Measurements from ENCODE around the gene TMEM258. TPM values are rescaled to one million over a fixed set of nuclear protein-coding genes. Genes with fewer than 3 reads are reported as not detected.

TMEM258 gene
- total and polyA plus RNA-seq, 9 donors = 124 to 196 (median 139) TPM

DNA sequence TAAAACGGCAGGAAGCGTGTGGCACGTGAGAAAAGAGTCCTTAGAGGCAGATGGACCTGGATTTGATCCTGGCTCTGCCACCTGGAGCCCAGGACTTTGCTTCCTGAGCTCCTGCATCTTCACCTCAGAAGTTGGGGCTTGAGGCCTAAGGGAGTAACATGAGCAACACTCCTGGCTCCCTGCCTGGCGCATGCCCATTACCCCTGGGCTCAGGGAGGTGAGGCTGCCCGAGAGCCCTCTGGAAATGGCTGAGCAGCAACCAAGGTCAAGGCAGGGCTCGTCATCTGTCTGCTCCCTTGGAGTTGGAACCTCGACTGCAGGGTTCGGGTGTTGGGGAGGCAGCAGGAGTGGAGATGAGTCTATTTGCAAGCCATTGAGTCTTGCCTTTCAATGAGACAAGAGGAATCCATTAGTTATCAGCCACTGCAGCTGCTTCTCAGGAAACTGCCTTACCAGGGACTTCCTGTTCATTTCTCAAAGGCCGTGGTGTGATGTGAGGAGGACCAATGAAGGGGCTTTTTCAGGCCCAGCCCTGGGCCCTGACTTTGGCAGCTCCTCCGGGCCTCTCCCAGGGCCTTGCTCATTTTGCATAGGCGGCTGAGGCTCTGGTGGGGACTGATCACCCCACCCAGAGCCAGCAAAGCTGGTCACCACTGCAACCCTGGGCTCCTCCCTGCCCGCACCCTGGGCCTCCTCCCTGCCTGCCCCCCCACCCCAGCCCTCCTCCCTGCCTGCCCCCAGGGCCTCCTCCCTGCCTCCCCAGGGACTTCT, 42.1 kb upstream of the TMEM258 start:
- Histone ChIP-seq H3K27ac (ENCODE audit: low read length) (peak overlapping the region; percentile 79), H3K36me3 (ENCODE audit: control insufficient read depth, insufficient read depth, low read length) (peaks cover 23% of the 10 kb centered on the region), H3K9me3 (replicated peaks; ENCODE audit: control insufficient read depth, low read depth, low read length) (no peaks in the 10 kb centered on the region), H3K4me1 (ENCODE audit: control insufficient read depth, insufficient read depth, low read length) (peaks cover 49% of the 10 kb centered on the region), H3K4me3 (ENCODE audit: low read length) (no peak overlapping the region), H3K27me3 (ENCODE audit: control insufficient read depth, insufficient read depth, low read length) (no peaks in the 10 kb centered on the region)
- WGBS (ENCODE audit: insufficient coverage) = 41% methylated on average over 9 of the region's 12 CpGs
- peak; percentile 91 for DNase-seq

DNA sequence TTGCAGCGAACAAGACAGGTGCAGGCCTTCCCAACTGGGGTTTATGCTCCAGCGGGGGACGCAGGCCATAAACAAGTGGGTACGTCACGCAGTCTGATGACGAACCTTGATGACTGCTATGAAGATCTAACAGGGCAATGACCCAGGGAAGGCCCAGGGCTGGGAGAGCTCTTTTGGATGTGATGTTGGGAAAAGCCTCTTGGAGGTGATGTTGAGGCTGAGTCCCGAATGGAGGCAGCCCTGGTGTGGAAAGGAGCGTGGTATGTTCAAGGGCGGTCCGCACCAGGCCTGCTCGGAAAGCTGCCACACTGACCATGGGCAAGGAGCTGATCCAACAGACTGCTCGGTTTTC, 41.5 kb upstream of the TMEM258 start:
- peaks cover 21% of the 10 kb centered on the region for H3K36me3 ChIP-seq (ENCODE audit: control insufficient read depth, insufficient read depth, low read length)
- no peaks in the 10 kb centered on the region for H3K9me3 ChIP-seq (replicated peaks; ENCODE audit: control insufficient read depth, low read depth, low read length)
- H3K27ac ChIP-seq (ENCODE audit: low read length) = peak overlapping the region; percentile 79
- no peak overlapping the region for H3K4me3 ChIP-seq (ENCODE audit: low read length)
- no peaks in the 10 kb centered on the region for H3K27me3 ChIP-seq (ENCODE audit: control insufficient read depth, insufficient read depth, low read length)
- H3K4me1 ChIP-seq (ENCODE audit: control insufficient read depth, insufficient read depth, low read length) = peaks cover 54% of the 10 kb centered on the region
- DNase-seq = peak; percentile 45
- 66% methylated on average over 12 of the region's 12 CpGs for WGBS (ENCODE audit: insufficient coverage)

DNA sequence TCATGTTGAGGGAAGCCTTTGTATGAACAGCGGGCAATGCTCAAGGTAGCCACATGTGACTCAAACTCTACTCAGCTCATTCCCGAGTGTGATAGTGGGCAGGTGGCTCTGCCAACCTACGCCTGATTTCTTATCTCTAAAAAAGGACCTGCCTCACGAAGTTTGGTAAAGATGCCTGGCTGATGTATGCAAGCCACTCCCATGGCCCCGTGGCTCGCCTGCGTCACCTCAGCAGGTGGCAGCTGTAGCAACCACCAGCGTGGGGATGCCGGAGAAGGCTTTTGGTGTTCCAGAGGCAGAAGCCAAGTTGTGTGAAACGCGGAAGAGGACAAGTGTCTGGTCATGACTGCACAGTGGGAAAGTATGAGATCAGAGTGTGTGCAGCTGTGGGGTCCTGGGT, 41.1 kb upstream of the TMEM258 start:
- Histone ChIP-seq H3K4me1 (ENCODE audit: control insufficient read depth, insufficient read depth, low read length) (peaks cover 59% of the 10 kb centered on the region), H3K27me3 (ENCODE audit: control insufficient read depth, insufficient read depth, low read length) (no peaks in the 10 kb centered on the region), H3K9me3 (replicated peaks; ENCODE audit: control insufficient read depth, low read depth, low read length) (no peaks in the 10 kb centered on the region), H3K36me3 (ENCODE audit: control insufficient read depth, insufficient read depth, low read length) (peaks cover 16% of the 10 kb centered on the region), H3K27ac (ENCODE audit: low read length) (peak overlapping the region; percentile 31), H3K4me3 (ENCODE audit: low read length) (no peak overlapping the region)
- DNase-seq = no peak
- WGBS (ENCODE audit: insufficient coverage) = 54% methylated on average over 10 of the region's 11 CpGs

DNA sequence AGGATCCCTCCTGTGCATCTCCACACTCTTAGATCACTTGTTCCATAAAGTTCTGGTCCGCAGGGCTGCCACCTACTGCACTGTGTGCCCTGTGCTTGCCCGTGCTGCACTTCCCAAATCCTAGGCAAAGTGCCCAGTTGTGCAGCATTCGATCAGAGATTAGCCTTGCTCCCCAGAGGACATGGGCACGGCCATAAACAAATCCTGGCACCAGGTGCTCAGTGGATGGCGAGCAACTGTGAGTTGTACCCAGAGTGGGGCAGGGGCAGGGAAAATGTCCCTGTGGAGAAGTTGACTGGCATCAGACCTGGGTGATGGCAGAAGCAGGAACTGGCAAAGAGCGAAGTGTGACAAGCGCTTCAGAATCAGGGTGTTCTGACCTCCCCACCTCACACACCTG, 40.4 kb upstream of the TMEM258 start:
- Histone ChIP-seq H3K27ac (ENCODE audit: low read length) (no peak overlapping the region), H3K27me3 (ENCODE audit: control insufficient read depth, insufficient read depth, low read length) (no peaks in the 10 kb centered on the region), H3K4me1 (ENCODE audit: control insufficient read depth, insufficient read depth, low read length) (peaks cover 59% of the 10 kb centered on the region), H3K4me3 (ENCODE audit: low read length) (no peak overlapping the region), H3K36me3 (ENCODE audit: control insufficient read depth, insufficient read depth, low read length) (peaks cover 9% of the 10 kb centered on the region), H3K9me3 (replicated peaks; ENCODE audit: control insufficient read depth, low read depth, low read length) (no peaks in the 10 kb centered on the region)
- WGBS (ENCODE audit: insufficient coverage) = 73% methylated on average over 7 of the region's 7 CpGs
- no peak for DNase-seq

DNA sequence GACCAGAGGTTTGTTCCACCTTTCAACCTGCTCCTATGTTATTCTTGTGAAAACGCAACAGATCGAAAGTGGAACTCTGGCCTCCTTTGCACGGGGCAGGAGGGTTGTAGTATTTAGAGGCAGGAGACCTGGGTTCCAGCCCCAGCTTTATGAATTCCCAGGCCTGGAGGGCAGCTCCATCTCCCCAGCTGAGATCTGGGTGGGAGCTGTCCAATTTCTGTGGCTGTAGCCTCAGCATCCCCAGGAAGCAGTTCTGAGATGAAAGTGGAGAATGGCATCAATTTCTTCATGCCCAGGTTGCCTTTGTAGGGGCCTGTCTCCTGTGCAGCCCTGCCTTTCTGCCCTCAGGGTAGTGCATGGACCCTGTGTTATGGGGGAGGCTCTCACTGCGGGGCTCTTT, 39.8 kb upstream of the TMEM258 start:
- Histone ChIP-seq H3K4me1 (ENCODE audit: control insufficient read depth, insufficient read depth, low read length) (peaks cover 59% of the 10 kb centered on the region), H3K9me3 (replicated peaks; ENCODE audit: control insufficient read depth, low read depth, low read length) (no peaks in the 10 kb centered on the region), H3K27me3 (ENCODE audit: control insufficient read depth, insufficient read depth, low read length) (no peaks in the 10 kb centered on the region), H3K27ac (ENCODE audit: low read length) (no peak overlapping the region), H3K4me3 (ENCODE audit: low read length) (no peak overlapping the region), H3K36me3 (ENCODE audit: control insufficient read depth, insufficient read depth, low read length) (peaks cover 4% of the 10 kb centered on the region)
- WGBS (ENCODE audit: insufficient coverage) = 81% methylated on average over 4 of the region's 4 CpGs
- no peak for DNase-seq

DNA sequence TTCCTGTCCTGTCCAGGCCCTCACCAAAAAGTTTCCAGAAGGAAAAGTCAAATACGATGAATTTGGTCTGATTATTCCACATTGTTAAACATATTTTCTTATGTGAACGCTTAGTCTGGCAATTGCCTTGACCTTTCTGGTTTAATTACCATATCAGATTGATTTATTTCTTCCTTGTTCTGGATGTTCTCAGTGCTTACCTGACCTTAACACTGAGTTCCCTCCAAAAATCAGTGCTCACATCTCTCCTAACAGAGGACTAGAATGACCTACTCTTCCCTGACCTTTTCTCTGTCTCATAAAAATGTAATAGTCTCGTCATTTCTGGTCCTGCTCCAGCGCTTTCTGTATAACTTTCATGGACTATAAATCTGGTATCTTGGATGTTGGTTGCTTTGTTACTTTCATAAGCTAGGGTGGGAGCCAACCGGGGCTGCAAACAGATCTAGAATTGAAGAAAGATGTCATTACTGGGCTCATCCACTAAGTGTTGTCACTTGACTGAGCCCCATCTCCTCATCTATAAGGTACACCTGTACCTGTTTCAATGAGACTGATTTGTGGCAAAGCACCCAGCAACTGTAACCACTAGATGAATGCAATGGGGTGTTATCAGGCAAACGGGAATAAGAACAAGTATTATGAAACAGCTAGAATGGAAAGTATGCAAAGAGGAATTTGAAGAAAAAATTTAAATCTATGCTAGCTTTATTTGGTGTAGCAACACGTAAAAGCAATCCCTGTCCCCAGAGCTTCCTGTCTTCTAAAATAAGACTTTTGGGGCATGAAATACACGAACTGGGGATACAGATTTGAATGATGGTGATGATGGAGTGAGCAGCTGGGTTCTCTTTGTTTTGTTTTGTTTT, 38.1 kb upstream of the TMEM258 start:
- Histone ChIP-seq H3K9me3 (replicated peaks; ENCODE audit: control insufficient read depth, low read depth, low read length) (no peaks in the 10 kb centered on the region), H3K4me1 (ENCODE audit: control insufficient read depth, insufficient read depth, low read length) (peaks cover 64% of the 10 kb centered on the region), H3K36me3 (ENCODE audit: control insufficient read depth, insufficient read depth, low read length) (peaks cover 4% of the 10 kb centered on the region), H3K4me3 (ENCODE audit: low read length) (peak overlapping the region; percentile 93), H3K27me3 (ENCODE audit: control insufficient read depth, insufficient read depth, low read length) (no peaks in the 10 kb centered on the region), H3K27ac (ENCODE audit: low read length) (peak overlapping the region; percentile 57)
- peak; percentile 74 for DNase-seq
- 14% methylated on average over 2 of the region's 8 CpGs for WGBS (ENCODE audit: insufficient coverage)

DNA sequence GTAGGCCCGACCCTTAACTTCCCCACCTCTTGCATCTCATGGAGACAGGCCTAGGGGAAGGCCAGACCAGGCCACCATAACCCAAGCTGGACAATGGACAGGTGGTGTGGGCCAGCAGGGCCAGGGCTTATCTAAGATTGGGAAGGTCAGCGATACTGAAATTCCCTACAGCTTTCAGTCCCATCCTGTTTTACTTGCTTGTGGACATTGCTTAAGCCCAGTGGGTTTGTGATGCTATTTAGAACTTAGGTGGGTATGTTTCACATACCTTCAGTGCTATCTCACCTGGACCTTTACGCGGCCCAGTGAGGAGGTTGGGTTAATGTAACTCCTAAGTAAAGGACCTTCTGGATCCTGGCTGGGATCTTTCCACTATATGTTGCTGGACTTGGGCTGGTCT, 37.4 kb upstream of the TMEM258 start:
- H3K27me3 ChIP-seq (ENCODE audit: control insufficient read depth, insufficient read depth, low read length) = no peaks in the 10 kb centered on the region
- no peaks in the 10 kb centered on the region for H3K9me3 ChIP-seq (replicated peaks; ENCODE audit: control insufficient read depth, low read depth, low read length)
- no peak for DNase-seq
- H3K4me1 ChIP-seq (ENCODE audit: control insufficient read depth, insufficient read depth, low read length) = peaks cover 58% of the 10 kb centered on the region
- H3K27ac ChIP-seq (ENCODE audit: low read length) = peak overlapping the region; percentile 57
- 20% methylated on average over 1 of the region's 4 CpGs for WGBS (ENCODE audit: insufficient coverage)
- peaks cover 4% of the 10 kb centered on the region for H3K36me3 ChIP-seq (ENCODE audit: control insufficient read depth, insufficient read depth, low read length)
- peak overlapping the region; percentile 93 for H3K4me3 ChIP-seq (ENCODE audit: low read length)

DNA sequence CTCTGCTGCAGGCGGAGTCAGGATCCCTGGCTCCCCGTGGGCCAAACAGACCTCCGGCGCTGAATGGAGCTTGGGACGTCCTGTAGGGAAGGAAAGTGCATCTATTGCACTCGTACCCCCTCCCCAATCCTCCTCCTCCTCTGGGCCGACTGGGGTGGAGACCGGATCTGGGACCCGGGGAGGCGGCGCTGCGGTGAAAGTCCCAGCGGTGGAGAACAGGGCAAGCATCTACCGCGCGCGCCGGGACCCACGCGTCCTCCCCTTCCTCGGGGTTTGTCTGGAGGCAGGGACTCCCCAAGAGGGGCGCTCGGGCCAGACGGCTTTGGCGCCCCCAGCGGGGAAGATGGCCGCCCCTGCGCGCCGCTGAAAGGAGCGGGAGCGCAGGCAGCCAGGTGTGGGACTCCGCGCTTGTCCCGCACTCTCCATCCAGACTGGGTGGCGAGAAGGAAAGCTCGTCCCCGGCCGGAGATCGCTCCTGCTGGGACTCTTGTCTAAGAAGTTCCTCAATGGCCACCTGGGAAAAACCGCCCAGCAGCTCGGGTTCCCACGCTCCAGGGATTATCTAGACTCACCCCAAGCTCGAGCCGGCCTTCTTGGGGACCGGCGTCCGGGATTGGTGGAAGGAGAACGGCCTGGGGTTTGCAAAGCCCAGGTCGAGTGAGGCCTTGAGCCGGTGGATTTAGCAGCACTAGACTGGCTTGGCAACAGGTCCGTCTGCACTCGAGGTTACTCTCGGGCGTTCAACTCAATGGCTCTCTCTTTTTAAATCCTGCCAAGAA, 36.4 kb upstream of the TMEM258 start:
- Histone ChIP-seq H3K27ac (ENCODE audit: low read length) (peak overlapping the region; percentile 86), H3K36me3 (ENCODE audit: control insufficient read depth, insufficient read depth, low read length) (peaks cover 4% of the 10 kb centered on the region), H3K9me3 (replicated peaks; ENCODE audit: control insufficient read depth, low read depth, low read length) (no peaks in the 10 kb centered on the region), H3K4me1 (ENCODE audit: control insufficient read depth, insufficient read depth, low read length) (peaks cover 48% of the 10 kb centered on the region), H3K27me3 (ENCODE audit: control insufficient read depth, insufficient read depth, low read length) (no peaks in the 10 kb centered on the region), H3K4me3 (ENCODE audit: low read length) (peak overlapping the region; percentile 93)
- peak; percentile 67 for DNase-seq
- WGBS (ENCODE audit: insufficient coverage) = 1% methylated on average over 47 of the region's 55 CpGs

DNA sequence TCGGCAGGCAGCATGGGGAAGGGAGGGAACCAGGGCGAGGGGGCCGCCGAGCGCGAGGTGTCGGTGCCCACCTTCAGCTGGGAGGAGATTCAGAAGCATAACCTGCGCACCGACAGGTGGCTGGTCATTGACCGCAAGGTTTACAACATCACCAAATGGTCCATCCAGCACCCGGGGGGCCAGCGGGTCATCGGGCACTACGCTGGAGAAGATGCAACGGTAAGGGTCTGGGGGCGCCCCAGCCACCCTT, 35.9 kb upstream of the TMEM258 start:
- no peak for DNase-seq
- 0% methylated on average over 16 of the region's 16 CpGs for WGBS (ENCODE audit: insufficient coverage)

More for the DNA sequence above, 35.9 kb upstream of the TMEM258 start:
- Histone ChIP-seq H3K4me3 (ENCODE audit: low read length) (peak overlapping the region; percentile 93), H3K27ac (ENCODE audit: low read length) (peak overlapping the region; percentile 86), H3K27me3 (ENCODE audit: control insufficient read depth, insufficient read depth, low read length) (no peaks in the 10 kb centered on the region), H3K36me3 (ENCODE audit: control insufficient read depth, insufficient read depth, low read length) (peaks cover 4% of the 10 kb centered on the region), H3K4me1 (ENCODE audit: control insufficient read depth, insufficient read depth, low read length) (peaks cover 43% of the 10 kb centered on the region), H3K9me3 (replicated peaks; ENCODE audit: control insufficient read depth, low read depth, low read length) (no peaks in the 10 kb centered on the region)

Measured in muscle of leg (tissue), 11 donors.